Fibroblast of upper back skin (primary cell): ENCODE measurements around the gene MYO16.
"Not testable (repeated sequence)": the region's sequence is repeated elsewhere in the genome, so short reads cannot be mapped to it uniquely, and the experiment has no call there.

Experiments used
- DNase-seq: peaks from one replicate; pipeline ENCODE4 v3.0.0-alpha.2; 2013

The MYO16 gene

GRCh38 chr13:108747843-108748242 lies 118.4 kb downstream of the MYO16 start:
- DNase-seq, result no peak

- peak; percentile 21 for DNase-seq
Observed at GRCh38 chr13:108752276-108752675, 122.9 kb downstream of the MYO16 start.

GRCh38 chr13:108755083-108755482 lies 125.7 kb downstream of the MYO16 start:
- no peak for DNase-seq

- DNase-seq, result no peak
Observed at GRCh38 chr13:108760129-108760528, 130.7 kb downstream of the MYO16 start.

- no peak for DNase-seq
Observed at GRCh38 chr13:108760541-108760940, 131.1 kb downstream of the MYO16 start.

GRCh38 chr13:108768035-108768434 lies 138.6 kb downstream of the MYO16 start:
- DNase-seq, result no peak

GRCh38 chr13:108769213-108770070 lies 140.0 kb downstream of the MYO16 start:
- DNase-seq, result no peak

- DNase-seq, result no peak
Observed at GRCh38 chr13:108775597-108775996, 146.2 kb downstream of the MYO16 start.

- no peak for DNase-seq
Observed at GRCh38 chr13:108776650-108777049, 147.2 kb downstream of the MYO16 start.

GRCh38 chr13:108777421-108778420 lies 148.3 kb downstream of the MYO16 start:
- DNase-seq, result peak; percentile 89

GRCh38 chr13:108779308-108779707 lies 149.9 kb downstream of the MYO16 start:
- DNase-seq, result no peak

- no peak for DNase-seq
Observed at GRCh38 chr13:108780706-108781105, 151.3 kb downstream of the MYO16 start.

GRCh38 chr13:108781312-108781711 lies 151.9 kb downstream of the MYO16 start:
- no peak for DNase-seq

GRCh38 chr13:108782480-108782879 lies 153.1 kb downstream of the MYO16 start:
- not testable (repeated sequence) for DNase-seq

- DNase-seq, result no peak
Observed at GRCh38 chr13:108785844-108786243, 156.4 kb downstream of the MYO16 start.

GRCh38 chr13:108786456-108787200 lies 157.2 kb downstream of the MYO16 start:
- no peak for DNase-seq

- no peak for DNase-seq
Observed at GRCh38 chr13:108787700-108788414, 158.4 kb downstream of the MYO16 start.

- DNase-seq, result no peak
Observed at GRCh38 chr13:108789476-108789875, 160.1 kb downstream of the MYO16 start.

GRCh38 chr13:108795841-108796240 lies 166.4 kb downstream of the MYO16 start:
- no peak for DNase-seq

GRCh38 chr13:108797354-108797753 lies 167.9 kb downstream of the MYO16 start:
- no peak for DNase-seq

GRCh38 chr13:108807841-108808240 lies 178.4 kb downstream of the MYO16 start:
- peak; percentile 11 for DNase-seq

- DNase-seq, result no peak
Observed at GRCh38 chr13:108812165-108812564, 182.8 kb downstream of the MYO16 start.
